GM18951 (cell line): ENCODE results near the gene RALGAPA2.
"Not testable (repeated sequence)": the region's sequence is repeated elsewhere in the genome, so short reads cannot be mapped to it uniquely, and the experiment has no call there.

Experiments used
- POLR2A ChIP-seq: IDR thresholded peaks from 4 replicates; pipeline ENCODE4 v1.6.1; 2011; ENCODE audit warnings: mild to moderate bottlenecking; ENCODE audit not compliant: insufficient read length, insufficient read depth; ENCODE audit errors: extremely low read depth
- in situ Hi-C: fragments of 300-500 bp; cut with MboI; formaldehyde crosslinking; loops from one replicate; pipeline ENCODE4 v1.12.0; 2022; ENCODE audit warnings: low sequenced_read_pairs, mixed read lengths, inconsistent platforms; ENCODE audit not compliant: unreplicated experiment

The RALGAPA2 gene

DNA sequence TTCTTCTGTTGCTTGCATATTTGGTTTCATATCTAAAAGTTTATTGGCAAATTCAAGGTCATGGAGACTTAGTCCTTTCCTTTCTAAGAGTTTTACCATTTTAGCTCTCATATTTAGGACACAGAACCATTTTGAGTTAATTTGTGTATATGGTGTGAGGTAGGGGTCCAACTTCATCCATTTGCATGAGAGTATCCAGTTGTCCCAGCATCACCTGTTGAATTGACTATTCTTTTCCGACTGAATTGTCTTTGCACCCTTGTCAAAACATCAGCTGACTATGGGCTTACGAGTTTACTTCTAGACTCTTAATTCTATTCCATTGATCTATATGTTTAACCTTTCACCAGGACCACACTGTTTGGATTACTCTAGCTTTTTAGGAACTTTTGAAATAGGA is 157.5 kb downstream of the RALGAPA2 start:
- in situ Hi-C loops: loop anchor here (10.0 kb wide), 1 partner anchor 200 kb away; no protein-coding TSS in a partner anchor
- TF ChIP-seq POLR2A: no peak

- in situ Hi-C loops: loop anchor here (10.0 kb wide), 1 partner anchor 199 kb away; no protein-coding TSS in a partner anchor
- TF ChIP-seq POLR2A: no peak
Observed at GRCh38 chr20:20553541-20553940, 158.9 kb downstream of the RALGAPA2 start.

DNA sequence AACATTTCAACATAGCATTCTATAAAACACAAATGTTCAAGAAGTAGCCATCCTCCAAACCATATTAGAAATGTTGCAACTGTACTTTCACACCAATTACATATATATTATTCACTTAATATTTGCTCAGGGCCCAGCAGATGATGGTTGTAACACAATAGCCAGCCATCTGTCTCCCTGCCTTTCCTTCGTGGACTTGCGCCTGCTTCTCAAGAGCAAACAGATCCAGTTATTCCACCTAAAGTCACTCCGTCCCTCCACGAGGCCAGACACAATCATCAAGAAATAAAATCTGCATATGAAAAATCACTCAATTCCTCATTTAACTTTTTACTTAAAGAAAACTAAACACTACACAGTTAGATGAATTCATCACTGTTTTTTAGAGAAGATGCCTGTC is 160.4 kb downstream of the RALGAPA2 start:
- no peak for TF ChIP-seq POLR2A
- in situ Hi-C loops: loop anchor here (10.0 kb wide), 1 partner anchor 197 kb away; no protein-coding TSS in a partner anchor

GRCh38 chr20:20551409-20551808 is 161.0 kb downstream of the RALGAPA2 start:
- no peak for TF ChIP-seq POLR2A
- in situ Hi-C loops: loop anchor here (10.0 kb wide), 1 partner anchor 197 kb away; no protein-coding TSS in a partner anchor

DNA sequence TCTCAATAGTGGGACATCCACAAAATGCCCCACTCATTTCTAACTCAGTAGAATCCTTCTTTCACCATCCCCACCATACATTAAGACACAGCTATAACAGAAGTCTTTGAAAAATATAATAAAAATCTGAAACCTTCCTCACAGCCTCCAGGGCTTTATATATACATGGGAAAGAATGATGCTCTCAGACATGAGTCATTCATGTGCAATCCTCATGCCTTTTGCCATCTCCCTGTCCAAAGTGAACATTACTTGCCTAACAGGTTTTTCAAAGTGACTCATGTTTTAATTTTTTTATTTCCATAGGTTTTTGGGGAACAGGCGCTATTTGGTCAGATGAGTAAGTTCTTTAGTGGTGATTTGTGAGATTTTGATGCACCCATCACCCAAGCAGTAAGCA is 162.7 kb downstream of the RALGAPA2 start:
- in situ Hi-C loops: loop anchor here (10.0 kb wide), 1 partner anchor 195 kb away; no protein-coding TSS in a partner anchor
- no peak for TF ChIP-seq POLR2A

DNA sequence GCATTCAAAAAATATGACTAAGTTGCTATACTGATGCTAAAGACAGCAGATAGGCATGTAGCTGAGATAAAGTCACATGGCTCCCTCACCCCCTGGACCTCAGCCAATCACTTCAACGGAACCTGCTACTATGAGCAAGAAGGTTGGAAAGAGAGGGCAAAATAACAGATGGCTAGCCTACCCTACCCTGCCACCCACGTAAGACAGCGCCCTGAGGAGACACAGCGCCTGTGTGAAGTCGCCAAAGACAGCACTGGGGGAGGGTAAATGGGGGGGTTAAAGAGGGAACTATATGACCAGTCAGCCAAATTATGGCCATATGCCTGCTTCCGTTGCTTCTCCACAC is 163.2 kb downstream of the RALGAPA2 start:
- in situ Hi-C loops: no loop called here
- no peak for TF ChIP-seq POLR2A

DNA sequence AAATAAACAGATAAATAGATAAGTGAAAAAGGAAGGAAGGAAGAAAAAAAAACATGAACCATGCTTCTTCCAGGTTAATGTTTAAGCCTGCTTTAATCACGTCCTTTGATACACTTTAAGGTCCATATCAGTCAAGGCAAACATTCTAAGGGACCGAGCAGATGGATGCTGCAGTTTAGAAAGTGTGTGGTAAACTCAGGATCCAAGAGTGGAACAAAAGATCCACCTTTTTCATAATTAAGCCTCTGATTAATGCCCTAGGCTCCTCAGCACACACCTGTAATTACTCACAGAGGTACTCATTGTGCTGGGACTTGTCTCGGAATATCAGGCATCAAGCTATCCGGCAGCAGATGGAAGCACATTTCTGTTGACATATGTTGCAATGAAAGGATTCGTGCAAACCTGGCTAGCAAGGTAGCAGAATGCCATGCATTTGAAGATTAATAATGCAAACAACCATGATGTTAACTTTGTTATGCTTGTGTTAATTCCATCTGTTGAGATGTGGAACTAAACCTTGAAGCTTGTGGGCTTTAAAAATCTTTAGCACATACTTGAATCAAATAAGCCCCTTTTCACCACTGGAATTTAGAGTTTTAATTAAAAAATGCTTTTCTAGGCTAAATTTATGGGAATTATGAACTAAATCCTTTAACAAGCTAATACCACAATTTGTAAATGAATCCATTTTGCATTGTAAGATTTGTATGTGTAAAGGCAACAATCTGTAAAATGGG is 163.7 kb downstream of the RALGAPA2 start:
- in situ Hi-C loops: no loop called here

GRCh38 chr20:20547876-20548266 is 164.6 kb downstream of the RALGAPA2 start:
- TF ChIP-seq POLR2A: no peak
- in situ Hi-C loops: no loop called here

More for the DNA sequence above, 163.7 kb downstream of the RALGAPA2 start:
- TF ChIP-seq POLR2A: no peak

- in situ Hi-C loops: no loop called here
- no peak for TF ChIP-seq POLR2A
Observed at GRCh38 chr20:20547221-20547875, 165.1 kb downstream of the RALGAPA2 start.

DNA sequence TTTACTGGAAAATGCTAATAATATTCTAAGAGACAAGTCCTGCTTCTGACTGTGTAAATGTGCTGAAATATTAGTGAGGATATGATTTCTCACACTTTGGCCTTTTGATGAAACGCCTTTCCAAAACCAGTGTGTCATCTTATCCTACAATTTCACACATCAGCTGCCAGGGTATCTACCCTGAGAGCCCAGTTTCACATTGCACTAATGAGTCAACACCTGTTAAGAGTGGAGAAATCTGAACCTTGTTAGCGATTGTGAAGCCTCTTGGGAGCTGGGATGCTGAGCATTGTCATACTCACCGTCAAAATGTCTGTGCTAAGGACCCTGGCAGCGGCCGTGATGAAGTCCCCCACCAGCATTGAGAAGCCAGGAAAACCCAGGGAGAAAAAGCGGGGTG is 166.0 kb downstream of the RALGAPA2 start:
- in situ Hi-C loops: no loop called here
- no peak for TF ChIP-seq POLR2A

DNA sequence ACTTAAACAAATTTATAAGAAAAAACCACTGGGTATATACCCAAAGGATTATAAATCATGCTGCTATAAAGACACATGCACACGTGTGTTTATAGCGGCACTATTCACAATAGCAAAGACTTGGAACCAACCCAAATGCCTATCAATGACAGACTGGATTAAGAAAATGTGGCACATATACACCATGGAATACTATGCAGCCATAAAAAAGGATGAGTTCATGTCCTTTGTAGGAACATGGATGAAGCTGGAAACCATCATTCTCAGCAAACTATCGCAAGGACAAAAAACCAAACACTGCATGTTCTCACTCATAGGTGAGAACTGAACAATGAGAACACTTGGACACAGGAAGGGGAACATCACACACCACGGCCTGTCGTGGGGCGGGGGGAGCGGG is 169.1 kb downstream of the RALGAPA2 start:
- in situ Hi-C loops: not testable (repeated sequence)

- in situ Hi-C loops: no loop called here
- no peak for TF ChIP-seq POLR2A
Observed at GRCh38 chr20:20536240-20536933, 176.1 kb downstream of the RALGAPA2 start.

DNA sequence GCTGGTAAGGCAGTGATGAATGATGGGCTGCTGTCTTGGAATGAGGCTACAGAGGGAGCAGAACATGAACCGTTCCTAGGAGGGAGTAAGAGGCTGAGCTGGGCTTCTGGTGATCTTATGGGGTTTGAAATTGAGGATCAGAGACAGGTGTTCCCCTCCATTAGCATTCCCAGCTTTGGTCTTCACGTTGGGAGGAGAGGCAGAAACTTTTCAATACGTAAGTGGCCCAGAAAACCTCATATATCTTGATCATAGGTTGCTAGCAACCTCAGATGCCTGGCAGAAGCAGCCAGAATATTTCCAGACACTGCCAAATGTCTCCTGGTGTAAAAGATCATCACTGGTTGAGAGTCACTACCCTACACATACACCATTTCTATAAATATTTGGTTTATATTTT is 177.4 kb downstream of the RALGAPA2 start:
- in situ Hi-C loops: no loop called here
- no peak for TF ChIP-seq POLR2A

DNA sequence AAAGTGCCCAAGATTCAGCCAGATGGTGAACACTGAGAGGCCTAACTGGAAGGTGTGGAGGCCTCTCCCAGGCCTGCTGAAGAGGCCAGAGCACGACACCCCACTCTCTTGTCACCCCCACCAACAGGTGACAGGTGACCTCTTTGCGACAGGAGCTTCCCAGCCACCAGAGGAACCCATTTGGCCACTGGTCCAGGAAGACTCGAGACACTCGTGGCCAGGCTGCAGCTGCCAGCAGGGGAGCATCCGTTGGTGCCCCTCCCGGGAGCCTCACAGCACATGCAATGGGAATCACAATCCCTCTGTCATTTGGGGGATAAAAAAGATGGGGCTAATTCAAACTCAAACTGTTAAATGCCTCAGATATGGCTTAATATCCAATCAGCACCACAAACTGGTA is 181.2 kb downstream of the RALGAPA2 start:
- in situ Hi-C loops: no loop called here
- no peak for TF ChIP-seq POLR2A
